Fibroblast of skin of left quadriceps (primary cell): Measurements from ENCODE around the gene MESP1.
"Not testable (repeated sequence)": the region's sequence is repeated elsewhere in the genome, so short reads cannot be mapped to it uniquely, and the experiment has no call there.

Experiments used
- DNase-seq, 2 experiments: peaks; one replicate each; pipeline ENCODE4 v3.0.0-alpha.2; 2013; ENCODE audit warnings: low read depth in 2 of 2

The MESP1 gene, protein sequence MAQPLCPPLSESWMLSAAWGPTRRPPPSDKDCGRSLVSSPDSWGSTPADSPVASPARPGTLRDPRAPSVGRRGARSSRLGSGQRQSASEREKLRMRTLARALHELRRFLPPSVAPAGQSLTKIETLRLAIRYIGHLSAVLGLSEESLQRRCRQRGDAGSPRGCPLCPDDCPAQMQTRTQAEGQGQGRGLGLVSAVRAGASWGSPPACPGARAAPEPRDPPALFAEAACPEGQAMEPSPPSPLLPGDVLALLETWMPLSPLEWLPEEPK

DNA sequence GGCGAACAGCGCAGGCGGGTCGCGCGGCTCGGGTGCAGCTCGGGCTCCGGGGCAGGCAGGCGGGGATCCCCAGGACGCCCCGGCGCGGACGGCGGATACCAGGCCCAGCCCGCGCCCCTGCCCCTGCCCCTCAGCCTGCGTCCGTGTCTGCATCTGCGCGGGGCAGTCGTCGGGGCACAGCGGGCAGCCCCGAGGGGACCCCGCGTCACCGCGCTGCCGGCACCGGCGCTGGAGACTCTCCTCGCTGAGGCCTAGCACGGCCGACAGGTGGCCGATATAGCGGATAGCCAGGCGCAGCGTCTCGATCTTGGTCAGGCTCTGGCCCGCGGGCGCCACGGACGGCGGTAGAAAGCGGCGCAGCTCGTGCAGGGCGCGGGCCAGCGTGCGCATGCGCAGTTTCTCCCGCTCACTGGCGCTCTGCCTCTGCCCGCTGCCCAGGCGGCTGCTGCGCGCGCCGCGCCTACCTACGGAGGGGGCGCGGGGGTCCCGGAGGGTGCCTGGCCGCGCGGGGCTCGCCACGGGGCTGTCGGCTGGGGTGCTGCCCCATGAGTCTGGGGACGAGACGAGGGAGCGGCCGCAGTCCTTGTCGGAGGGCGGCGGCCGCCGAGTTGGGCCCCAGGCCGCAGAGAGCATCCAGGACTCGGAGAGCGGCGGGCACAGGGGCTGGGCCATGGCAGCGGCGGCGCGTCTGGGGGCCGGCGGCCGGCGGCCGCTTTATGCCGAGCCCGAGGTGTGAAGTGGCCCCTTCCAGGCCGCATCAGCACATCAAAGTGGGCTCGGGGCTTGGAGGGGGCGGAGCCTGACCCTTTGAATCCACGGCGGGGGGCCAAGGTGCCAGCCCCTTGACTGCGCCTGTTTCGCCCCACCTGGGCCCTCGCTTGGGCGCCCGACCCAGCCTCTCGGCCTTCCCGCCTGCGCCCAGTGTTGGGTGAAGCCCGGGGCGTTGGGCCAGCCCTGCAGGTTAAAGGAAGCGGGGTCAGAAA lies at the start of gene MESP1:
Gene MESP1, minus strand, starts transcription at position 690 of the 983 bp plus-strand sequence. Its CDS starts 18 bp downstream, at position 672.
- DNase-seq, result peak; percentile 67 to 70

DNA sequence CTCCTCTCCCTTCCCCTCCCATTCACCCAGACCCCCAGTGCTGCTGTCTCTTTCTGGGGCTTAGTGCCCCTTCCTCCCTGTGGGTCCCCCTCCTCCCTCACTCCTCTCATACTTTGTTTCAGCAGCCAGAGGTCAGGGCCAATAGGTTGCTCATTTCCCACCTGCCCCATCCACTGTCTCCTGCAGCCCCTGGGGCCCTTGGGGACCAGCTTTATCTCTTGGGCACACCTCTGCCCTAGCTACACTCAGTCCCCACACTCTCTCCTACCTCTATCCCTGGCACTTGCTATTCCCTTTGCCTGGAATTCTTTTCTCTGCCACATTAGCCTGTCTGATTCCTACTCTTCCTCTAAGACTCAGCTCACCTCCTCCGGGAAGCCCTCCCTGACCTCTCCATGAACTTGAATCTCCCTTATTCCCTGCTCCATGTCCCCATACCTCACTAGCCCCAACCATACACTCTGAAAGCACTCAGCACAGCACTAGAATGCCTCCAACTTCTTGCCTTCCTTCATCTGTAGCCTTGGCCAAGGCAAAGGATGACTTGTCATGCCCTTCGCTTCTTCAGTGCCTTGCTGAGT lies 49.0 kb upstream of the MESP1 start:
- DNase-seq, result no peak

DNA sequence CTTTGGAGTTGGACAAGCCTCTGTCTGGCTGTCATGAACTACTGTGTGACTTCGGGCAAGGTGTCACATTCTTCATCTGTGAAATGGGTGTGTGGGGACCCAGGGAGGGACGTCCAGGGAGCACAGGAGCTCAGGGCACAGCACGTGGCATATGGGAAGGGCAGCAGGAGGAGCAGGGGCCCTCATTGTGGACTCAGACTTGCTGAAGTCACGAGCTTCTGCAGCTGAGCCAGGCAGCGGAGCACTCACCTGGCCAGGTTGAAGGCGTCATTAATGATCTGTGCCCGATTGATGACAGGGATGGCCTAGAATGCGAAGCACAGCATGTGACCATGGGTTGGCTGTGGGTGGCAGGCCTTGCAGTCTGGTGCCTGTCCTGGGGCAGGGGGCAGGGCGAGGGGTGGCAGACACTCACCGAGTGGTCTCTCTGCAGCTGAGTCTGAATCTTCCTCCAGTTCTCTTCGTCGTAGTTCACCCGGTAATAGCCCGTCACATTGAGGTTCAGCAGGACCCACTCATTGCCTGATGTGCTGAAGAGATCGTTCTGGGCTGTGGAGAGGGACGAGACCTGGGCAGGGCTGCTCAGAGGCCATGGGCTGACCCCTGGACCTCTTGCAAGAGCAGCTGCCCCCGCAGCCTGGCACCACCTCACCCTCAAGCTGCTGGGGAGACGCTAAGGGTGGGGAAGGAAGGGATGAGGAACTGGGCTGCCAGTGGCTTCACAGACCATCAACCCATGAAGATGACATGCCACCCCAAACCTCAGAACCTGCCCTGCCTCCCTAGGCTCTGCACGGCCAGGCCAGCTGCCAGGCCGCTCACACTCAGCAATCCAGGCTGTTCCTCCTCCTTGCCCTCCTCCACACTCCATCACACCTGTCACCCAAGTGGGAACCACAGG lies 48.2 kb upstream of the MESP1 start:
- no peak for DNase-seq

DNA sequence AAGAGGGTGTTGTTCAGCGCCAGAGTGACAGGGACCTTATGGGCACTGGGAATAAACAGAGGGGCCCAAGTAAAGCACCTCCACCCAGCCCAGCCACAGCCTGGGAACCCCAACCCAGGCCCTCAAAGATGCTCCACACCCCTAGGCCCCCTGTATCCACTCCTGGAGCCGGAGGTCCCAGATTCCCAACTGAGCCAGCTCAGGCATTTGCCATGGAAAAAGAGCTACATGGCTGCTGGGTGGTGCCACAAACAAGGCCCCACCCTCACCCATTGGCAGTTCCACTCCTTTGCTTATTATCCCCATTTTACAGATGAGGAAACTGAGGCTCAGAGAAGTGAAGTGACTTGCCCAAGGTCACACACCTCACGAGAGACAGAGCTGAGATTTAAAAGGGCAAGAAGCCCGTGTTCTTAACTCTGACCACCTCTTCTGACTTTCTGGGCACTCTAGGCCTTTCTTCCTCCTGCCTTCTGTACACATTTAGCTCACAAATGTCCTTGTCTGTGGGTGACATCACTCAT lies 46.7 kb upstream of the MESP1 start:
- DNase-seq, result no peak

DNA sequence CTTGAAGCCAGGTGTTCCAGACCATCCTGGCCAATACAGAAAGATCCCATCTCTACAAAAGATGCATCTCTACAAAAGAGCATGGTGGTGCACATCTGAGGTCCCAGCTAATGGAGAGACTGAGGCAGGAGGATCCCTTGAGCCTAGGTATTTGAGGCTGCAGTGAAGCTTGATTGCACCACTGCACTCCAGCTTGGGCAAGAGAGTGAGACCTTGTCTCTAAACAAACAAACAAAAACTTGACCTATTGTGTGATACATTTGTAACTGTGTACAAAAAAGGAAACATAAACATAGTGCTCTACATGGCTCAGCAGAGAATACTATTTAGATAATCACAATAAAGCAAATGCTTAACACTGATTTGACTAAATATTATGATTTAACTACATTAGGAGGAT lies 44.9 kb upstream of the MESP1 start:
- no peak for DNase-seq

DNA sequence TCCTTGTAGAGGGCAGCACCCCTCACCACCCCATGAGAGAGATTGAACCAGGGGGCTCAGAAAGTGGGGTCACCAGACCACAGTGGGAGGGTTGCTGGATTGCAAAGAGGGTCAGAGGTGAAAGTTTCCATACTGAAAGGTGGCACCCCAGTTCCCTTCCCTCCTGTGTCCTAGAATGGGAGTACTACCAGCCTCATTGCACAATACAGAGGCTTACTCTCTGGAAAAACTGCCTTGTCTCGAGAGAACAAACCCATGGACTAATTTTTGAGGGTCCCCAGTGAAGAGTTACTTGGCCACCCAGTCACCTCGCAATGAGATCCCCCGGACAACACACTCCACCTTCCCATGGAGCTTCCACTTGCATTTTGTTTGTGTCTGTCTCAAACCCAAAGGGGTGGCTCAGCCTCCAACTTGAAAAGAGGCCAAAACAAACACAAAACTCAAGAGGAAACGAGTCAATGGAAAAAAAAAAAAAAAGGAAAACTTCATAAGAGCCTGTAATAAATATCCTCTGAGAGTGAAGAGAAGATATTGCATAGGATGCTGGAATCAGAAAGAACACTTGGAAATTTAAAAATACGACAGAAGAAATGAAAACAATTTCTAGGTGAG lies 43.7 kb upstream of the MESP1 start:
- no peak for DNase-seq

DNA sequence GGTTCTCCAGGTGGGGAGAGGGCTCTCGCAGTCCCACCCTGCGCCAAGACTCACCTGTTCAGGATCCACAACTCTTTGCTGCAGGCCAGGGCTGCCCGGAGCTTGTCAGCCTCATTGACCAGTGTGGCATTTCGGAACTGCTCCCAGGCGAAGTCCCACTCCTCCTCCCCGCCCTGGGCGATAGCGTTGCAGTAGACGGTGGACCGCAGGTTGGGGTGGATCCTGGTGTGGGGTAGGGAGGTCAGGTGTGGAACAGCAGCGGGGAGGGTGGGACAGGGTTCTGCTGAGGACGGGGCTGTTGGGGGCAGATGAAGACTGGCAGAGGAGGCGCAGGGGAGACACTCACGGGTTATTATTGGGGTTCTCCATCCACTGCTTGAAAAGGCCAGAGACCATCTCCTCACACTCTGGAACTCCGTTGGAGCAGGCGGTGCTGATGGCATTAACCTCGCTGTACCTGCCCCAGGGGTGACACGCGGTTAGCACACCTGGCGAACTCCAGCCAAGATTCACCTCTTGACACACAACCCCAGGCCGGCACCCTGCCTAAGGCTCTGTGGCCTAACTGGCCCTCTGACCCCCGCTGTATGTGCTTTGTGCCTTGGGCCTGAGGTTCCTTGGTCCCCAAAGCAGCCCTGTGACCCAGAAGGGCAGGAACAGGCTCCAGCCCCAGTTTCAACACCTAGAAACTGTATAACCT lies 41.2 kb upstream of the MESP1 start:
- DNase-seq, result no peak

DNA sequence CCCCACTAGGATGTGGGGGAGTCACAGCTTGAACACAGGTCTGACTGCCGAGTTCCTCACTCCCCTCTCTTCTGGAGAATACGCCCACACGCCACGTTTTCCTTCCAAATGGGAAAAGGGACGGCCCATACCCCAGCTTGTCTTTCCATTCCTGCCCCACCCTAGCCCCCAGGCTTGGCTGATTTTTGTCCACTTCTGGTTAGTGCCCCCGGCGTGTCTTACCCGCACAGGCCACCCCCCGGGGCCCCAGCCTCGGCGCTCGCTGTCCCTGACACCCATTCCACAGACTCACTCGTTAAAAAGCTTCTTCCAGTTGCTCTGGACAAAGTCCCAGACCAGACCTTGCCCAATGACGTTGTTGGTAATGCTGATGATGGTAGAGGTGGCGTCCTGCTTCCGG lies 39.6 kb upstream of the MESP1 start:
- no peak for DNase-seq

DNA sequence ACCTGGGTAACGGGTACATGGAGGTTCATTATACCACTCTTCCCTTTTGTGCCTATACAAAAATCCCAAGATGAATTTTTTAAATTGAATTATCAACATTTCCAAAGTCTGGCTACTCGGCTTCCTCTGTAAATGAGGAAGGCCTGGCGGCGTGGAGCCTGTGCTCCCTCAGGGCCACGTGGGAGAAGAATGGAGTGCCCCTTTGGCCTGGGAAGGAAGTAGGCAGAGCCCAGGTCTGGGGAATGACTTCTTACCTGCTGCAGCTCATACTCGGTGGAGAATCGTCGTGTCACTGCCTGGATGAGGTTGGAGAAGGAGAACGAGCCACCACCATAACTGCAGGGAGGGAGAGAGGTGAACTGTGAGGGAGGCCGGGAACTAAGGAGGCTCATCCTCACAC lies 39.2 kb upstream of the MESP1 start:
- no peak for DNase-seq

DNA sequence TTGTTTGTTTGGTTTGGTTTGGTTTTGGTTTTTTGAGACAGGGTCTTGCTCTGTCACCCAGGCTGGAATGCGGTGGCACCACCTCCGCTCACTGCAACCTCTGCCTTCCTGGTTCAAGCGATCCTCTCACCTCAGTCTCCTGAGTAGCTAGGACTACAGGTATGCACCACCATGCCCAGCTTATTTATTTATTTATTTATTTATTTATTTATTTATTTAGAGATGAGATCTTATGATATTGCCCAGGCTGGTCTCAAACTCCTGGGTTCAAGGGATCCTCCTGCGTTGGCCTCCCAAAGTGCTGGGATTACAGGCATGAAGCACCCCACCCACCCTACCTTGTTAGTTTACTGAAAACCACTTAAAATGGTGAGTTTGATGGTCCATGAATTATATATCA lies 37.5 kb upstream of the MESP1 start:
- not testable (repeated sequence) for DNase-seq

DNA sequence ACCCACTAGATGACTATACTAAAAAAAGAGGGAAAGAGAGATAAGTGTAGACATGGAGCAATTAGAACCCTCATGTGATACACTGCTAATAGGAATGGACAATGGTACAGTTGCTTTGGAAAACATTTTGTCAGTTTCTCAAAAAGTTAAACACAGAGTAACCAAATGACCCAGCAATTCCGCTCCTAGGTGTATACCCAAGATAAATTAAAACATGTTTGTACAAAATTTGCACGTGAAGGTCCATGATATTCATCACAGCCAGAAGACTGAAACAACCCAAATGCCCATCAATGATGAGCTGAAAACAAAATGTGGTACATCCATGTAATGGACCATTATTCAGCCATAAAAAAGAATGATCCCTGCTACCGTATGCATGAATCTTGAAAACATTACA lies 36.9 kb upstream of the MESP1 start:
- DNase-seq, result no peak

DNA sequence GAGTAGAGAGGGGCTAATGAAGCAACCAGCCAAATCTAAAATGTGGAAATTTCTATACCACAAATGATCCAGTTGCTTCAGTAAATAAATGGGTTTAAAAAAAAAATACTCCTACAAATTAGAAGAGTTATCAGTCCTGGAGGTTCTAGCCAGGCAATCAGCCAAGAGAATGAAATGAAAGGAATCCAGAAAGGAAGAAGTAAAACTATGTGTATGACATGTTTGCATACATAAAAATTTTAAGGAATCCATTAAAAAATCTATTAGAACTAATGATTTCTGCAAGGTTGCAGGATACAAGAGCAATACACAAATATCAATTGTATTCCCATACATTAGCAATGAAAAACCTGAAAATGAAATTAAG lies 34.7 kb upstream of the MESP1 start:
- peak; percentile 48 to 51 for DNase-seq

DNA sequence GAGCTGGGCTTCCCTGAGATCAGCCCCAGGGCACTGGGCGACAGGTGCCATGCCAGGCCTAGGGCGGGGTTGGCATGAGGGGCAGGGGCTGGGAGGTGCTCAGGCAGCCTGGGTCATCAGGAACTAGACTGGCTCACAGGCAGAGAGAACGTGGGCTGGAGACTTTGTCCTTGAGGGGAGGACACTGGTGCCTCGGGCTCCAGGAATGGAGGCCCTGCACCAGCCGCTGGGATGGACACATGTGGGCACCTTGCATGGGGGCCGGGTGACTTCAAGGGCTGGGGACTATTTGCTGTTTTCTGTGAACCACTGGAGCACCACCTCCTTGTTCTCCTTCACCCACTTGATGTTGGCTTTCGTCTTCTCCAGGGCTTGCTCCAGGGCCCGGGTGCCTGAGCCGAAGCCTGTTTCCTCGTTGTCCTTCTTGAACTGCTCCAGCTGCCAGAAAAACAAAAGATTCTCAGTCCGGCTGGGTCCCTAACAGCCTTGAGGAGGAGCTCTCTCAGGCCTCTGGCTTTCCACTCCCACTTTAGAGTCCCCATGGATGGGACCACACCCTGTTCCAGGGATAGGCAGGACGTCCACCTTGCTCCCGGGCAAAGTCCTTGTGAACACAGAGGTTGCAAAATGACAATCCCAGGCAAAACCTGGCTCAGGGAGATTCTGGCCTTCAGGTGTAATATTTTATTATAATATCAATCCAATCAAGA lies 34.2 kb upstream of the MESP1 start:
- DNase-seq, result no peak

DNA sequence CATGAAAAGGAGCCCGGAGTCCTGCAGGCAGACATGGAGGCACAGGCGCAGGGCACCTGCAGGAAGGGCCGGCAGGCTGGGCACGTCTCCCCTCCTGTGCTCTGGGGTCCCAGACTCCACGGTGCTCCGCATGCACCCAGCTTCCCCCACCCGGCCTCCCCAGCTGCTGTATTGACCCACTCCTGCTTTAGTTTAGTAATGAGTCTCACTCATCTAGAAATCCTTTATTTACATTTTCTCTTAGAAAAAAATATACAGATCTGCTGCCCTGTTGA lies 33.6 kb upstream of the MESP1 start:
- no peak for DNase-seq

DNA sequence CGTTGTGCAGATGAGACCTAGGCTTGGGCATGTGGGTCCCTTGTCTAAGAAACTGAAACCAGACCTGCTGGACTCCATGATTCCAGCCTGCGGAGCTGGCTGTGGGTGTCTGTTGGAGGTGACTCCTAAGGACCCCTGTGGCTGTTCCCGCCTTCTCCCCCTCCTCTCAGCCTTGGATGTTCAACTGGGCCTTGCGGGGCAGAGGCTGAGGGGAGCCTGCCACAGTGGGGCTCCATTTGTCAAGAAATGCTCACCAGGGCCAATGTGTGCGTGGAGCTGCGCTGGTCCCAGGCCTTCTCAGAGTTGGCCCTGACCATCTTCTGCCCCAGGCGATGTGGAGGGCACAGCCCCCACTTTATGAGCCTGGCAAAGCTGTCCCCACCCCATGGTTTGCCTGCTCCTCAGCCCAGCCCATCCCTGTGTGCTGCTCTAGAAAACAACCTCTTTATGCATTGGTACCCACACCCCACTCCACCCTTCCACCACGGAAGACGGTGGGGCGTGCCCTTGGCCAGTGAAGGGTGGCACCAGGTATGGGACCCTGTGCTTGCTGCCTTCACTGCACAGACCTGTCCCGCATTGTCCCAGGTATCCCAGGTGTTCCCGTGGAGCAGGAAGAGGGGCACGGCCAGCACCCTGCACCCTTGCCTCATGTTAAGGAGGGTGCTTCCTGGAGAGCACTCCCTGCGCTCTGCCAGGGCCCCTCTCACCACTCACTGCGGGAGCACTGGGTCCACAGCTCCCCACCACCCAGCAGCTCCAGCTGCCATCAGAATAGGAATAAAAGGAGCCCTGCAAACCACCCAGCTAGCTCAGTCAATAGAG lies 33.0 kb upstream of the MESP1 start:
- no peak for DNase-seq

DNA sequence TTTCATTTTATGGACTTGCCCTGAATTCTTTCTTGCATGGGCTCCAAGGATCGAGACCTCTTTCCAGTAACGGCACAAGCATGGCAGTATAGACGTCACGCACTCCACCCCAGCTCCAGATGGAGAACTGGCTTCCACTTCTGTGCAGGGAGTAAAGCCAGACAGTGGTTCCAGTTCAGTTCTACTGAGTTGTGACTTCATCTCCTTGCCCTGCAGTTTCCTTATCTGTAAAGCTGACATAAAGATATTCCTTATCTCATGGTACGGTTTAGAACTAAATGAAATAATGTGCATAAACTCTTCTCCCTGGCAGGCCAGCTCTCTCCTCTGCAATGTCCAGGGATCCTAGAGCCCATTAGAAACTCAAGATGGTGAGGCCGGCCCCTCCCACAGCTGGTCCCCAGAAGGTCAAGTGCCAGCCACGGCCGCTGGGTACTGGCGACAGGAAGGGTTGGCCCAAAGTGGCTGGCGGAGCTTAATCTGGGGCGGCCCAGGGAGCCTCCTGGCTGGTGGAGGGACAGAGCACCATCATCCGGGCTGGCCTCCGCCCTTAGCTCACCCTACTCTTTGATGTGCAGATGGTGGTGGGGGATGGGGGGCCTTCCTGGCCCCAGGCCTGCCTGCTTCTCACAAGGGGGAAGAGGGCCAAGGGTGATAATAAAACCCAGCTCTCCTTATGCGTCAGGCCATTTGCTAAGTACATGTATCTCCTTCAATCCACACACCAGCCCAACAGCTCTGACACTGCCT lies 32.2 kb upstream of the MESP1 start:
- no peak for DNase-seq

DNA sequence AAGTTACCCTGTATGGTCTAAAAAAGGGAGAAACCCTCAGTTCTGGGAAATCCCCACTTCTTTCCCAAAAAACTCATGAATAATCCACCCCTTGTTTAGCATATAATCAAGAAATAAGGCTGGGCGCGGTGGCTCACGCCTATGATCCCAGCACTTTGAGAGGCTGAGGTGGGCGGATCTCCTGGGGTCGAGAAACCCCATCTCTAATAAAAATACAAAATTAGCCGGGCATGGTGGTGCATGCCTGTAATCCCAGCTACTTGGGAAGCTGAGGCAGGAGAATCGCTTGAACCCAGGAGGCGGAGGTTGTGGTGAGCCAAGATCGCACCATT lies 31.5 kb upstream of the MESP1 start:
- not testable (repeated sequence) for DNase-seq

DNA sequence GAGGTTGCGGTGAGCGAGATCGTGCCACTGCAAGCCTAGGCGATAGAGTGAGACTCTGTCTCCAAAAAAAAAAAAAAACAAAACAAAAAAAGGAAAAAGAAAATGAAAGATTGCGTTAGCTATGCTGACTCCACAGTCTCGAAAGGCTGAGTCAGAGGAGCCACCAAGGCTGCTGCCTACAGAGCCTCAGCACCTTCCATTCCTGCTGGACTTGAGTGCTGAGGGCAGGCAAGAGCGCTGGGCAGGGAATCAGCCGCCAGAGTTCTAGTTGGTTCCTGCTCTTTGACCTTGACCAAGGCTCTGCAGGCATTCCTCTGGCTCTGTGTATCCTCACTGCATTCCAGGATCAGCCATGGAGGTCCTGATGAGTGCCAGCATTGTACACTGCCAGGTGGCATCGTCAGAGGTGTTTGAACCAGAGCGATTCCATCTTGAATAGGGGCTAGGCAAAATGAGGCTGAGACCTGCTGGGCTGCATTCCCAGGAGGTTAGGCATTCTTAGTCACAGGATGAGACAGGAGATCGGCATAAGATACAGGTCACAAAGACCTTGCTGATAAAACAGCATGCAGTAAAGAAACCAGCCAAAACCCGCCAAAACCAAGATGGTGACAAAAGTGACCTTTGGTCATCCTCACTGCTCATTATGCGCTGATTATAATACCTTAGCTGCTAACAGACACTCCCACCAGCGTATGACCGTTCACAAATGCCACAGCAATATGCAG lies 31.0 kb upstream of the MESP1 start:
- DNase-seq, result no peak
